ENCODE data around the gene CTBP2.

- TF ChIP-seq CTCF (IDR thresholded peaks at IDR 0.05) (no peak), POLR2A (IDR thresholded peaks at IDR 0.05) (no peak)
Observed at GRCh38 chr10:125133696-125134482, 26.5 kb downstream of the CTBP2 start.
